Measurements from ENCODE around the gene DRD4. TPM values are rescaled to one million over a fixed set of nuclear protein-coding genes. Genes with fewer than 3 reads are reported as not detected.

Gene DRD4
- total and polyA plus RNA-seq, 2 of the 8 experiments (the other 6 are each of a cell fraction or from before 2014, with no cell fraction given): 3.4 to 4.9 TPM

GRCh38 chr11:617199-617911 is 19.7 kb upstream of the DRD4 start (continued):
- no peak for TF ChIP-seq BACH1 (IDR thresholded peaks at IDR 0.05; ENCODE audit: low read length)

Measured in H1 (cell line).